Erythroblast (primary cell): ENCODE data around the gene BCAR3.

Experiments used
- GATA1 ChIP-seq: IDR thresholded peaks from 2 replicates; pipeline ENCODE4 v1.6.1; 2011; ENCODE audit warnings: low read depth, mild to moderate bottlenecking, control low read depth, low read length, moderate library complexity
- POLR2A ChIP-seq: IDR thresholded peaks from 2 replicates; pipeline ENCODE4 v1.6.1; 2011; ENCODE audit warnings: mild to moderate bottlenecking, low read length

DNA sequence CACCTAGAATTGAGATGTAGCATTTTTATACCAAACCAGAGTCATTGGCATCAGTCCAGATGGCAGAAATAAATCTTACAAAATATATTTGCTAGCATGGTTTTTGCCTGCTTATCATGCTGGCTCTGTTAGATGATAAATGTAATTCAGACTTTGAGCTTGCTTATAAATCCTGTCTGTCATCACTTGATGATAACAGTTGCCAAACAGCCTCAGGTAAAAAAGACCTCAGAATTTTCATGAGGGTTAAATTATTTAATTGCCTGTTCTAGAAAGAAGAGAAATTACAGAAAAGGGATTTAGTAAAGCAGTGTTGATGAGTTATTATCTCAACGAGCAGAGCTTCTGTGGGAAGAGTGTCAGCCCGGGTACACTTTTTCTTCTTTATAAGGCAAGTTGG is 150.4 kb downstream of the BCAR3 start:
- TF ChIP-seq POLR2A, result no peak
- no peak for TF ChIP-seq GATA1
